Activated naive CD8-positive, alpha-beta T cell treated with anti-CD3 and anti-CD28 coated beads, Interleukin-2, amount 50 U/mL, for 16 hours (primary cell): ENCODE measurements around the gene BCAS1.

Experiments used
- DNase-seq: peaks from one replicate; pipeline ENCODE4 v3.0.0-alpha.2; 2020; ENCODE audit warnings: low read depth, low spot score

The BCAS1 gene

GRCh38 chr20:53962388-53962787, 108.0 kb downstream of the BCAS1 start:
- no peak for DNase-seq

GRCh38 chr20:53961527-53961926, 108.9 kb downstream of the BCAS1 start:
- DNase-seq = no peak

GRCh38 chr20:53960579-53961272, 109.7 kb downstream of the BCAS1 start:
- no peak for DNase-seq

- no peak for DNase-seq
Observed at GRCh38 chr20:53959911-53960578, 110.3 kb downstream of the BCAS1 start.

- DNase-seq = no peak
Observed at GRCh38 chr20:53958260-53958659, 112.1 kb downstream of the BCAS1 start.

GRCh38 chr20:53957451-53958172, 112.8 kb downstream of the BCAS1 start:
- no peak for DNase-seq

GRCh38 chr20:53956013-53956715, 114.2 kb downstream of the BCAS1 start:
- no peak for DNase-seq

GRCh38 chr20:53954723-53955658, 115.4 kb downstream of the BCAS1 start:
- no peak for DNase-seq

- no peak for DNase-seq
Observed at GRCh38 chr20:53952528-53953096, 117.8 kb downstream of the BCAS1 start.

- no peak for DNase-seq
Observed at GRCh38 chr20:53950578-53950977, 119.8 kb downstream of the BCAS1 start.

- no peak for DNase-seq
Observed at GRCh38 chr20:53950031-53950430, 120.4 kb downstream of the BCAS1 start.

- DNase-seq = peak; percentile 21
Observed at GRCh38 chr20:53949319-53949839, 121.0 kb downstream of the BCAS1 start.

GRCh38 chr20:53948383-53949318, 121.7 kb downstream of the BCAS1 start:
- DNase-seq = no peak

GRCh38 chr20:53947501-53948195, 122.7 kb downstream of the BCAS1 start:
- no peak for DNase-seq

- no peak for DNase-seq
Observed at GRCh38 chr20:53946106-53946505, 124.3 kb downstream of the BCAS1 start.

- no peak for DNase-seq
Observed at GRCh38 chr20:53945478-53945877, 124.9 kb downstream of the BCAS1 start.

- DNase-seq = no peak
Observed at GRCh38 chr20:53944796-53945195, 125.6 kb downstream of the BCAS1 start.

- no peak for DNase-seq
Observed at GRCh38 chr20:53943522-53944291, 126.7 kb downstream of the BCAS1 start.
